Neural progenitor cell (in vitro differentiated cells): Measurements from ENCODE around the gene GREB1L.

Source experiments
- CTCF ChIP-seq: fragments of 200-600 bp; sonication (generic); IDR thresholded peaks from 2 replicates; pipeline ENCODE4 v1.5.1; 2017; ENCODE audit warnings: antibody characterized with exemption, mild to moderate bottlenecking
- EZH2 ChIP-seq: fragments of 200-600 bp; sonication (generic); IDR thresholded peaks from 2 replicates; pipeline ENCODE4 v1.6.1; 2017; ENCODE audit warnings: antibody characterized with exemption, mild to moderate bottlenecking, moderate library complexity
- EZH2phosphoT487 ChIP-seq: fragments of 200-600 bp; sonication (generic); IDR thresholded peaks from 2 replicates; pipeline ENCODE4 v1.6.1; 2017; ENCODE audit warnings: antibody characterized with exemption

- no peak for TF ChIP-seq CTCF
- TF ChIP-seq EZH2, result no peak
- TF ChIP-seq EZH2phosphoT487, result no peak
Observed at GRCh38 chr18:21450503-21450902, 208.5 kb downstream of the GREB1L start.
